Left ventricle myocardium inferior (tissue), 1 donor: ENCODE results near the gene PCDHGA4. TPM values are rescaled to one million over a fixed set of nuclear protein-coding genes. Genes with fewer than 3 reads are reported as not detected.

Source experiments
- total RNA-seq: library from RNA; stranded (reverse); fragmentation: NEBNext Ultra II Directional; extraction: Animal tissue kit (Norgen Biotek cat#: 25700); gene quantifications from one replicate; pipeline ENCODE4 v1.2.1, GENCODE V29; 2021
- donor health status: DM: no; HTN: yes; CAD: no; lungs with severe emphysema.

PCDHGA4 gene
- total RNA-seq, 1 donor from 2014 or later = 7.3 TPM

Other genes with a start within 250 kb of the PCDHGA4 start
- gene PCDHB4, start 233.2 kb upstream of the PCDHGA4 start, total RNA-seq = 0.80 TPM
- gene PCDHB5, start 219.8 kb upstream of the PCDHGA4 start, total RNA-seq = 2.3 TPM
- gene PCDHB6, start 205.0 kb upstream of the PCDHGA4 start, total RNA-seq = 0.14 TPM
- 0.55 TPM for gene PCDHB7, start 182.4 kb upstream of the PCDHGA4 start, total RNA-seq
- gene PCDHB8, start 177.2 kb upstream of the PCDHGA4 start, total RNA-seq = 2.1 TPM
- 1.4 TPM for gene PCDHB16, start 172.6 kb upstream of the PCDHGA4 start, total RNA-seq
- gene PCDHB9, start 167.9 kb upstream of the PCDHGA4 start, total RNA-seq = 1.2 TPM
- 0.63 TPM for gene PCDHB10, start 162.7 kb upstream of the PCDHGA4 start, total RNA-seq
- 0.77 TPM for gene PCDHB11, start 155.4 kb upstream of the PCDHGA4 start, total RNA-seq
- 0.69 TPM for gene PCDHB12, start 146.3 kb upstream of the PCDHGA4 start, total RNA-seq
- 2.5 TPM for gene PCDHB13, start 141.1 kb upstream of the PCDHGA4 start, total RNA-seq
- gene PCDHB14, start 131.7 kb upstream of the PCDHGA4 start, total RNA-seq = 1.9 TPM
- gene PCDHB15, start 109.6 kb upstream of the PCDHGA4 start, total RNA-seq = 2.8 TPM
- not detected for gene SLC25A2, start 51.0 kb upstream of the PCDHGA4 start, total RNA-seq
- 108 TPM for gene TAF7, start 34.2 kb upstream of the PCDHGA4 start, total RNA-seq
- 3.1 TPM for gene PCDHGA1, start 24.5 kb upstream of the PCDHGA4 start, total RNA-seq
- 7.8 TPM for gene PCDHGA2, start 16.3 kb upstream of the PCDHGA4 start, total RNA-seq
- 12.2 TPM for gene PCDHGA3, start 11.2 kb upstream of the PCDHGA4 start, total RNA-seq
- 5.7 TPM for gene PCDHGB1, start 4.9 kb upstream of the PCDHGA4 start, total RNA-seq
- 8.8 TPM for gene PCDHGB2, start 5.0 kb downstream of the PCDHGA4 start, total RNA-seq
- gene PCDHGA5, start 9.1 kb downstream of the PCDHGA4 start, total RNA-seq = 4.9 TPM
- gene PCDHGB3, start 15.2 kb downstream of the PCDHGA4 start, total RNA-seq = 6.3 TPM
- gene PCDHGA6, start 18.9 kb downstream of the PCDHGA4 start, total RNA-seq = 5.6 TPM
- gene PCDHGA7, start 27.7 kb downstream of the PCDHGA4 start, total RNA-seq = 5.8 TPM
- 4.2 TPM for gene PCDHGB4, start 32.7 kb downstream of the PCDHGA4 start, total RNA-seq
- gene PCDHGA8, start 37.6 kb downstream of the PCDHGA4 start, total RNA-seq = 8.5 TPM
- 6.0 TPM for gene PCDHGB5, start 42.9 kb downstream of the PCDHGA4 start, total RNA-seq
- gene PCDHGA9, start 47.8 kb downstream of the PCDHGA4 start, total RNA-seq = 3.9 TPM
- gene PCDHGB6, start 53.0 kb downstream of the PCDHGA4 start, total RNA-seq = 5.0 TPM
- 5.0 TPM for gene PCDHGA10, start 58.0 kb downstream of the PCDHGA4 start, total RNA-seq
- gene PCDHGB7, start 62.7 kb downstream of the PCDHGA4 start, total RNA-seq = 7.9 TPM
- 3.8 TPM for gene PCDHGA11, start 66.0 kb downstream of the PCDHGA4 start, total RNA-seq
- 4.8 TPM for gene PCDHGA12, start 75.5 kb downstream of the PCDHGA4 start, total RNA-seq
- gene PCDHGC3, start 120.9 kb downstream of the PCDHGA4 start, total RNA-seq = 15.6 TPM
- 1.8 TPM for gene PCDHGC4, start 130.0 kb downstream of the PCDHGA4 start, total RNA-seq
- gene PCDHGC5, start 134.1 kb downstream of the PCDHGA4 start, total RNA-seq = 2.9 TPM